ENCODE data around the gene FUS. TPM values are rescaled to one million over a fixed set of nuclear protein-coding genes. Genes with fewer than 3 reads are reported as not detected.
"Not testable (repeated sequence)": the region's sequence is repeated elsewhere in the genome, so short reads cannot be mapped to it uniquely, and the experiment has no call there.

The FUS gene
- total RNA-seq, 1 experiment from 2014 or later, result 481 TPM

GRCh38 chr16:31136287-31136662 lies 43.7 kb upstream of the FUS start:
- no peak for DNase-seq (ENCODE audit: unreplicated experiment)
- intact Hi-C loops (cut with micrococcal nuclease), result no loop called here
- POLR2A ChIA-PET, result interaction anchor here (0.6 to 12.0 kb wide), 8 partner anchors 9 to 322 kb away, joined by 3 to 201 read pairs (median 8); partner anchors contain the start of genes ARMC5, BCKDK, FUS and KAT8
- BruUV-seq (replicated peaks), result no TSS peak
- H3K27ac Mint-ChIP-seq (ENCODE audit: low read depth, unreplicated experiment), result peak overlapping the region; percentile 6
- peaks cover 19% of the 10 kb centered on the region for H3K36me3 Mint-ChIP-seq (ENCODE audit: insufficient read depth, unreplicated experiment)
- no peaks in the 10 kb centered on the region for H3K9me3 Mint-ChIP-seq (ENCODE audit: unreplicated experiment)
- H3K4me1 Mint-ChIP-seq (ENCODE audit: insufficient read depth, unreplicated experiment), result peaks cover 34% of the 10 kb centered on the region
- peak overlapping the region; percentile 85 for H3K4me3 Mint-ChIP-seq (ENCODE audit: unreplicated experiment)
- no peak for TF ChIP-seq CTCF (IDR thresholded peaks at IDR 0.05; ENCODE audit: unreplicated experiment)
- CTCF ChIA-PET, result interaction anchor here (0.6 to 2.0 kb wide), 7 partner anchors 18 to 312 kb away, joined by 3 to 7 read pairs (median 3); partner anchors contain the start of gene KAT8
- H3K27me3 Mint-ChIP-seq (ENCODE audit: insufficient read depth, unreplicated experiment), result no peaks in the 10 kb centered on the region

- ChIA-PET CTCF (interaction anchor here (0.6 to 2.0 kb wide), 10 partner anchors 19 to 323 kb away, joined by 3 to 7 read pairs (median 3); partner anchors contain the start of gene KAT8), POLR2A (interaction anchor here (0.6 to 12.0 kb wide), 4 partner anchors 18 to 63 kb away, joined by 3 to 201 read pairs (median 16); partner anchors contain the start of genes FUS, KAT8, ZNF646 and ZNF668)
- H3K27me3 Mint-ChIP-seq (ENCODE audit: insufficient read depth, unreplicated experiment); DNase-seq (ENCODE audit: unreplicated experiment); H3K4me3 Mint-ChIP-seq (ENCODE audit: unreplicated experiment); intact Hi-C loops (cut with micrococcal nuclease); BruUV-seq (replicated peaks); H3K27ac Mint-ChIP-seq (ENCODE audit: low read depth, unreplicated experiment); H3K9me3 Mint-ChIP-seq (ENCODE audit: unreplicated experiment): not testable (repeated sequence)
- H3K36me3 Mint-ChIP-seq (ENCODE audit: insufficient read depth, unreplicated experiment), result peaks cover 18% of the 10 kb centered on the region
- H3K4me1 Mint-ChIP-seq (ENCODE audit: insufficient read depth, unreplicated experiment), result peaks cover 38% of the 10 kb centered on the region
Measured at GRCh38 chr16:31136822-31137499, 43.0 kb upstream of the FUS start.

- POLR2A ChIA-PET, result interaction anchor here (0.7 to 12.0 kb wide), 8 partner anchors 10 to 1049 kb away, joined by 3 to 201 read pairs (median 4); partner anchors contain the start of genes ARMC5, FUS, KAT8 and ZNF646
- BruUV-seq (replicated peaks), result no TSS peak
- intact Hi-C loops (cut with micrococcal nuclease), result no loop called here
Measured at GRCh38 chr16:31138621-31139578, 41.0 kb upstream of the FUS start.

GRCh38 chr16:31141071-31141469 lies 38.9 kb upstream of the FUS start:
- ChIA-PET POLR2A (interaction anchor here (0.7 to 3.4 kb wide), 13 partner anchors 10 to 321 kb away, joined by 3 to 76 read pairs (median 7); partner anchors contain the start of genes ARMC5, FUS, KAT8 and STX4), CTCF (interaction anchor here (0.6 to 3.8 kb wide), 8 partner anchors 12 to 302 kb away, joined by 3 to 29 read pairs (median 6); partner anchors contain the start of genes HSD3B7, KAT8 and ZNF843)
- not testable (repeated sequence) for BruUV-seq (replicated peaks)

More at GRCh38 chr16:31138621-31139578, 41.0 kb upstream of the FUS start:
- no peaks in the 10 kb centered on the region for H3K27me3 Mint-ChIP-seq (ENCODE audit: insufficient read depth, unreplicated experiment)
- H3K27ac Mint-ChIP-seq (ENCODE audit: low read depth, unreplicated experiment), result peak overlapping the region; percentile 9
- peaks cover 33% of the 10 kb centered on the region for H3K4me1 Mint-ChIP-seq (ENCODE audit: insufficient read depth, unreplicated experiment)
- TF ChIP-seq CTCF (IDR thresholded peaks at IDR 0.05; ENCODE audit: unreplicated experiment), result no peak
- peaks cover 2% of the 10 kb centered on the region for H3K36me3 Mint-ChIP-seq (ENCODE audit: insufficient read depth, unreplicated experiment)
- peak; percentile 83 for DNase-seq (ENCODE audit: unreplicated experiment)
- H3K9me3 Mint-ChIP-seq (ENCODE audit: unreplicated experiment), result no peaks in the 10 kb centered on the region
- CTCF ChIA-PET, result interaction anchor here (0.6 to 1.2 kb wide), 5 partner anchors 37 to 759 kb away, joined by 3 to 4 read pairs (median 4); no protein-coding TSS in a partner anchor
- peak overlapping the region; percentile 66 for H3K4me3 Mint-ChIP-seq (ENCODE audit: unreplicated experiment)

More at GRCh38 chr16:31141071-31141469, 38.9 kb upstream of the FUS start:
- H3K27me3 Mint-ChIP-seq (ENCODE audit: insufficient read depth, unreplicated experiment); H3K9me3 Mint-ChIP-seq (ENCODE audit: unreplicated experiment); DNase-seq (ENCODE audit: unreplicated experiment); H3K36me3 Mint-ChIP-seq (ENCODE audit: insufficient read depth, unreplicated experiment): not testable (repeated sequence)
- Mint-ChIP-seq H3K27ac (ENCODE audit: low read depth, unreplicated experiment) (peak overlapping the region; percentile 51), H3K4me3 (ENCODE audit: unreplicated experiment) (peak overlapping the region; percentile 71), H3K4me1 (ENCODE audit: insufficient read depth, unreplicated experiment) (peaks cover 24% of the 10 kb centered on the region)
- intact Hi-C loops (cut with micrococcal nuclease), result loop anchor here (5.0 kb wide), 2 partner anchors 36 to 109 kb away; partner anchors contain the start of gene STX4
